ENCODE measurements around the gene ETV6. TPM values are rescaled to one million over a fixed set of nuclear protein-coding genes. Genes with fewer than 3 reads are reported as not detected.

The ETV6 gene
- total RNA-seq, 2 donors from 2014 or later = 54.6 to 64.3 TPM

GRCh38 chr12:11798856-11799501, 149.5 kb downstream of the ETV6 start:
- DNase-seq (no peak), ATAC-seq (no peak)
- intact Hi-C loops (cut with DNase I, micrococcal nuclease) = no loop called here

DNA sequence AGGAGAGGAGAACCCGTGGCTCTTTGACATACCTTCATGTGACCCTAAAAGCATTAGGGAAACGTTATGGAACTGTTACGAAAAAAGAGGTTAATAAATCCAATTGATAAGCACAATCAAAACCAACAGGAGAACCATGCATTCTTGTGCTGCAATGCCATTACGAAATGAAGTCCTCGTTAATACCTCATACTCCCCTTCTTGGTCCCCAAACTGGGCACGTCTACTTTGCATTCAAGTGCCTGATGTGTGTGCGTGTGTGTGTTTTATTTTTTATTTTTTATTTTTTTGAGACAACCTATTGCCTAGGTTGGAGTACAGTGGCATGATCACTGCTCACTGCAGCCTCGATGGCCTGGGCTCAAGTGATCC, 150.0 kb downstream of the ETV6 start:
- DNase-seq = no peak
- intact Hi-C loops (cut with DNase I, micrococcal nuclease) = no loop called here
- no peak for ATAC-seq

DNA sequence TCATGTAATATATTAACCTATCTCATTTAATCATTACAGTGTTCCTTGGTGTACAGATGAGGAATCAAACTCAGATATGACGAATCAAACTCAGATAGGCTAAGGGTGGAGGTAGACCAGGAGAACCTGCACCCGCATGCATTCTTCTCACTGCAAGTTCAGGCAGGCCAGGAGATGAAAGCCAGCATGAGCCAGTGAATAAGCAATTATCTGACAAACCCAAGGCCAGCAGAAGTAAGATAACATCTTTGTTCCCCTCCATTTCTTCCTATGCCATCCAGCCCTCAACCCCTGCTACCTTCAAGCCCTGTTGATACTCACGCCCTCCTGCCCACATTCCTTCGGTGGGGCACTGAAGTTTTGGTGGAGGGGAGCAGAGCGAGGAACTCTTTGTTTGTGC, 152.2 kb downstream of the ETV6 start:
- DNase-seq (no peak), ATAC-seq (no peak)
- intact Hi-C loops (cut with DNase I, micrococcal nuclease) = no loop called here

- intact Hi-C loops (cut with DNase I, micrococcal nuclease) = no loop called here
- no peak for ATAC-seq
- no peak for DNase-seq
Measured at GRCh38 chr12:11804130-11804529, 154.7 kb downstream of the ETV6 start.

GRCh38 chr12:11805043-11805442, 155.6 kb downstream of the ETV6 start:
- intact Hi-C loops (cut with DNase I, micrococcal nuclease) = no loop called here
- DNase-seq (no peak), ATAC-seq (no peak)

DNA sequence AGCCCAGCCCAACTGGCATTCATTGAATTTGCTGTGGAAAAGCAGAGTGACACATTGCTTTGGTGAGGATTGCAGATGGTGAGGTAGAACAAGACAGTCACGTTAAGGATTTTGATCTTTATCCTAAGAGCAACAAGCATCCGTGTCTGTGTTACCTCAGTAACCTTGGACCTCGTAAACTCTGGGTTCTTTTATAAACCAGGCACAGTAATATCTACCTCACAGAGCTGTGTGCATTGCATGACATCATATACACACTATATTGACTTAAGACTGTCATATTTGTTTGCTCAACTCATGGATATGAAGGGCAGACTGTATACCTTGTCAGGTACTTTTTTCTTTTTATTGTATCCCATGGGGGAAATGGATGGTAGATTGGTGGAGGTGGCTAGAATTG, 156.2 kb downstream of the ETV6 start:
- DNase-seq = no peak
- intact Hi-C loops (cut with DNase I, micrococcal nuclease) = no loop called here
- ATAC-seq = peak; percentile 97

DNA sequence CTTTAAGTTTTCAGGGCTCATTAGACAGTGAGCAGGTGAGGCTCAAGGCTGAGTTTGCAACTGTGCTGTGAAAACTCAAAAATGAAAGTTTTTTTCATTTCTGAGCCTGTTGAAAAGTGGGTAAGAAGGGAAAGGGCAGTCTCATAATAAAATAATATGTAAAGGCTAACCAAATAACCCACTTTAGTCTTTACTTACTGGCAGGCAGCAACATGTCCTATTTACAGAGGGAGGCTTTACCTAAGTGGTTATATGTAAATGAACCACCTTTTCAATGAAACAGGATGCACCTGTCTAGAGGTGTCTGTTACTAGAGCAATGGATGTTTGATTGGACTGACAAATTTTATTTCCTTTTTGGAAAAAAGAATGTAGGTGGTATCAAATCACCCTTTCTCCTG, 158.0 kb downstream of the ETV6 start:
- intact Hi-C loops (cut with DNase I, micrococcal nuclease) = no loop called here
- ATAC-seq (peak; percentile 12), DNase-seq (no peak)

- intact Hi-C loops (cut with DNase I, micrococcal nuclease) = no loop called here
- ATAC-seq = no peak
Measured at GRCh38 chr12:11808931-11809330, 159.5 kb downstream of the ETV6 start.

GRCh38 chr12:11810206-11810545, 160.7 kb downstream of the ETV6 start:
- DNase-seq (no peak), ATAC-seq (no peak)
- intact Hi-C loops (cut with DNase I, micrococcal nuclease) = no loop called here

More at GRCh38 chr12:11808931-11809330, 159.5 kb downstream of the ETV6 start:
- DNase-seq = no peak

GRCh38 chr12:11811008-11811407, 161.5 kb downstream of the ETV6 start:
- no peak for DNase-seq
- ATAC-seq = no peak
- intact Hi-C loops (cut with DNase I, micrococcal nuclease) = no loop called here

DNA sequence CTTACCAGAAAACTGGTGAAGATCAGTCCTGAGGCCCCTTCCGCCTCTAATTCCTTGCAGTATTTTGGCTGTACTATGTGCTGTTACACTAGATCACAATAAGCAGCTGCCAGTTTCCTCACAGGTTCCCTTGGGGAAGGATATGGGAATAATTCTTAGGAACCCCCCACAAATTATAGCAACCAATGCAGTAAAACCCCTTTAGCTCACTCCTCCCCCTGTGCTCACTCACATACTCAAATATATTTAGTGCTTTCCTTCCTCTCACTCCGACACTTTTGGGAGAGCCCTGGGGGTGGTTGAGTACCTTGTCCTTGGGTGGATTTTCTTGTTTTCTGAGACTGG, 162.7 kb downstream of the ETV6 start:
- ATAC-seq (no peak), DNase-seq (no peak)
- intact Hi-C loops (cut with DNase I, micrococcal nuclease) = no loop called here

- intact Hi-C loops (cut with DNase I, micrococcal nuclease) = no loop called here
- ATAC-seq (peak; percentile 78), DNase-seq (peak; percentile 54 to 64)
Measured at GRCh38 chr12:11812586-11813437, 163.3 kb downstream of the ETV6 start.

GRCh38 chr12:11813438-11813813, 164.0 kb downstream of the ETV6 start:
- intact Hi-C loops (cut with DNase I, micrococcal nuclease) = no loop called here
- peak; percentile 52 for ATAC-seq

DNA sequence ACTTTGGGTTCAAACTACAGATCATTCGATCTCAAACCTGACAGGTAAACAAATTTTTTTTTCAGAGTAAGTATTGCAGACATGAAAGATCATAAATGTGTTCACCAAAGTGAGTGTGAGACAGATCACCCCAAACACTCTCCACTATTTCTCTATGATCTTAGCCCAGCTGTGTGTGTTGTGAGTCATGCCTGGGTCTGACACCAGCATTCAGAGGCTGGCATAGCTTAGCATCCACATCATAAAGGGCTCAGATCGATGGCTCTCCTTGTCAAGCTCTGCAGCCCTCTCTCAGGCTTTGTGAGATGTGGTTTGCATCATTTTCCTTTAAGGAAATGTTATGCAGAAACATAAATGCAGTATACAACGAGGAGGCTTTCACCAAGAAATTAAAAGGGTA, 164.9 kb downstream of the ETV6 start:
- intact Hi-C loops (cut with DNase I, micrococcal nuclease) = no loop called here
- ATAC-seq = no peak
- DNase-seq = no peak

More at GRCh38 chr12:11813438-11813813, 164.0 kb downstream of the ETV6 start:
- DNase-seq = no peak

- intact Hi-C loops (cut with DNase I, micrococcal nuclease) = no loop called here
- no peak for ATAC-seq
- DNase-seq = no peak
Measured at GRCh38 chr12:11815397-11815796, 165.9 kb downstream of the ETV6 start.

GRCh38 chr12:11819643-11820042, 170.2 kb downstream of the ETV6 start:
- intact Hi-C loops (cut with DNase I, micrococcal nuclease) = no loop called here
- DNase-seq (no peak), ATAC-seq (no peak)

GRCh38 chr12:11820476-11820875, 171.0 kb downstream of the ETV6 start:
- intact Hi-C loops (cut with DNase I, micrococcal nuclease) = no loop called here
- ATAC-seq (no peak), DNase-seq (no peak)

DNA sequence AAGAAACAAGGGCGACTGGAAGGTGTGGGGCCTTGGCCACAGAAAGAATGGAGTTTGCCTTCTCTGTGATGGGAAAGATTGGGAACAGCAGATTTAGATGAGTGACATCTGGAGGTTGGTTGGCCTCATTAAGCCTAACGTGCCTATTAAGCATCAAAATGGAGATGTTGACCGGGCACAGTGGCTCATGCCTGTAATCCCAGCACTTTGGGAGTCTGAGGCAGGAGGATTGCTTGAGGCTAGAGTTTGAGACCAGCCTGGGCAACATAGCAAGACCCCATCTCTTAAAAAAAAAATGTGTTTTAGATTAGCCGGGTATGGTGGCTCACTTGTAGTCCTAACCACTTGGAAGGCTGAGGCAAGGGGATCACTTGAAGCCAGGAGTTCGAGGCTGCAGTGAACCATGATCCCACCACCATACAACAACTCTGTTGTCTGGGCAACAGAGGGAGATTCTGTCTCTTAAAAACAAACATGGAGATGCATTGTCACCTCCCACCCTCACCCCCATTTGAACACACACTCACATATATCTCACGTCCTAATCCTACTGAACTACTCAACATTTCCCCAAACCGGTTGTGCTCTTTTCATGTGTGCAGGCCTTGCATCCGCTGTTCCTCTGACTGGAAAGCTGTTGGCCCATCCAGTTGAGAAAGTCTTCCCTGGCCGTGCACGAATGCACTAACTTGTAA, 172.1 kb downstream of the ETV6 start:
- no peak for ATAC-seq
- DNase-seq = no peak
- intact Hi-C loops (cut with DNase I, micrococcal nuclease) = no loop called here

DNA sequence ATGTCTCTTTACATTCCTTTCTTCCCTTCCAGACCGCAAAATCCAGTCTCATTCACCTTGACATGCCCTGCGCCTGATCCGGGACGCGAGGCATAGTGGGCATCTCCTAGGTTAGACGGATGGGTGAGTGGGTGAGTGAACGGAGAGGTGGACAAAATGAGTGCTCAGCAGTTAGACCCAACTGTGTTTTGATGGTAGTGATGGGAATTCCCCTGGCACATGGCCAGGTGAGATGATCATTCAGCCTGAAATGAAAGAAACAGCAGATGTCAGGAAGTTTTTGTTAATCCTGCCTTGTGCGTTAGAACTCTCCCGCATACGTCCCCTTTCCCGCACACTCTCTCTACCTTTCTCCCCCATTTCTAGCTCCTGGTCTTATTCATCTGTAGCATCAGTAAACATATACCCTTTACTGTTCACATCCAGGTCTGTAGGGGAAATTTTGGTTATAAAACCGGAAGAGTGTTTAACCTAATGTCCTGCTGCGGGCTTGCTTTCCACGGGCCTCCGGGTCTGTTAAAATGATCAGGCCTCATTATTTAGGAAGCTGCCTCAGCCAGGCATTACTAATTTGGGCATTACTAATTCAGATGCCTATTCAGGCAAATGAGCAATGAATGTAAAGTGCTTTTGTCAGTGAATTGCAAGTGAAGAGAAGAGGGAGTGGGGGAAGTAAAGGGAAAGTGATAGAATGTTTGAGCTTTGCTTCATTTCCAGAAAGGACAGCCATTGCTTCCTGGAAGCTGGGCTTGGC, 172.8 kb downstream of the ETV6 start:
- DNase-seq (peak in 1 of 2 donors; percentile 53), ATAC-seq (peak; percentile 10)
- intact Hi-C loops (cut with DNase I, micrococcal nuclease) = no loop called here

- DNase-seq (no peak), ATAC-seq (no peak)
- intact Hi-C loops (cut with DNase I, micrococcal nuclease) = no loop called here
Measured at GRCh38 chr12:11823043-11823442, 173.6 kb downstream of the ETV6 start.

All from left colon (tissue), 2 donors.